ENCODE measurements around the gene DNAJC1.

- TF ChIP-seq SP2 (tag by site-specific recombination; IDR thresholded peaks at IDR 0.05): no peak
- TF ChIP-seq ZNF274 (IDR thresholded peaks at IDR 0.05; ENCODE audit: low read length): no peak
- no peak for TF ChIP-seq ZNF274 (tag by site-specific recombination; IDR thresholded peaks at IDR 0.05; ENCODE audit: borderline replicate concordance)
- no peak for TF ChIP-seq PATZ1 (tag by site-specific recombination; IDR thresholded peaks at IDR 0.05)
- no peak for TF ChIP-seq SCRT1 (tag by site-specific recombination; IDR thresholded peaks at IDR 0.05; ENCODE audit: borderline replicate concordance)
- no peak for TF ChIP-seq ZSCAN5A (tag by site-specific recombination; IDR thresholded peaks at IDR 0.05)
- no peak for TF ChIP-seq CTCF (tag by site-specific recombination; IDR thresholded peaks at IDR 0.05)
- TF ChIP-seq ZNF510 (tag by site-specific recombination; IDR thresholded peaks at IDR 0.05; ENCODE audit: insufficient replicate concordance): no peak
- TF ChIP-seq ZNF560 (tag by site-specific recombination; IDR thresholded peaks at IDR 0.05; ENCODE audit: borderline replicate concordance): no peak
- TF ChIP-seq ZNF121 (tag by site-specific recombination; IDR thresholded peaks at IDR 0.05): no peak
- no peak for TF ChIP-seq ZXDB (tag by site-specific recombination; IDR thresholded peaks at IDR 0.05)
- TF ChIP-seq KLF16 (tag by site-specific recombination; IDR thresholded peaks at IDR 0.05): no peak
- TF ChIP-seq ZNF549 (tag by site-specific recombination; IDR thresholded peaks at IDR 0.05): no peak
- TF ChIP-seq ZNF354C (tag by site-specific recombination; IDR thresholded peaks at IDR 0.05; ENCODE audit: borderline replicate concordance, low read depth): no peak
Observed at GRCh38 chr10:21981118-21981517, 22.4 kb downstream of the DNAJC1 start.
